Panc1 (cell line): ENCODE measurements around the gene ARMC3. TPM values are rescaled to one million over a fixed set of nuclear protein-coding genes. Genes with fewer than 3 reads are reported as not detected.

Source experiments
- ATAC-seq: fragments of 200-7000 bp; cut with Tn5 transposase; 2 replicates; pipeline ENCODE4 v1.9.1; 2020; ENCODE audit warnings: mild to moderate bottlenecking, moderate library complexity
- BruUV-seq: library from RNA; stranded (reverse); fragments of 400-500 nt; replicated peaks from 2 replicates; lab custom pipeline; 2021; lab: Mats Ljungman, UMichigan
- CTCF ChIA-PET: fragments of 300-600 bp; sonication (Branson Sonifier 250); formaldehyde crosslinking; loops from one replicate; lab custom pipeline; 2022; ENCODE audit warnings: antibody characterized with exemption; lab: Charles Lee
- POLR2A ChIA-PET: fragments of 300-600 bp; sonication (Branson Sonifier 250); formaldehyde crosslinking; loops from one replicate; lab custom pipeline; 2022; ENCODE audit warnings: antibody characterized with exemption; lab: Charles Lee
- DNase-seq: peaks from one replicate; pipeline ENCODE4 v3.0.0-alpha.2; 2010; ENCODE audit warnings: low read depth, low spot score
- H3K27ac ChIP-seq: 2 replicates; pipeline ENCODE4 v1.5.1; 2011; ENCODE audit warnings: mild to moderate bottlenecking, low read length, inconsistent platforms
- H3K27me3 ChIP-seq: fragments of 200-500 bp; sonication (Bioruptor generic); 2 replicates; pipeline ENCODE4 v1.6.0; 2014; ENCODE audit warnings: low read length, inconsistent platforms; ENCODE audit not compliant: control insufficient read depth, insufficient read depth
- H3K36me3 ChIP-seq: fragments of 200-500 bp; sonication (Bioruptor generic); 2 replicates; pipeline ENCODE4 v1.5.1; 2014; ENCODE audit warnings: inconsistent platforms, mild to moderate bottlenecking, low read length, moderate library complexity; ENCODE audit not compliant: control insufficient read depth, insufficient read depth
- H3K4me1 ChIP-seq: 2 replicates; pipeline ENCODE4 v1.5.1; 2011; ENCODE audit warnings: inconsistent platforms, mild to moderate bottlenecking, low read length, moderate library complexity; ENCODE audit not compliant: control insufficient read depth, insufficient read depth
- H3K4me3 ChIP-seq, 2 experiments: 2 replicates each; pipeline ENCODE4 v1.5.1; 2011 to 2012; ENCODE audit warnings: low read depth in 2 of 2, low read length in 2 of 2, mild to moderate bottlenecking in 2 of 2, inconsistent platforms in 1 of 2, moderate library complexity in 1 of 2
- H3K9me3 ChIP-seq: fragments of 200-500 bp; sonication (Bioruptor generic); 2 replicates; pipeline ENCODE4 v1.5.1; 2014; ENCODE audit warnings: low read depth, mild to moderate bottlenecking, inconsistent platforms, low read length, moderate library complexity; ENCODE audit not compliant: control insufficient read depth, insufficient read depth
- POLR2AphosphoS5 ChIP-seq: IDR thresholded peaks from 2 replicates; pipeline ENCODE4 v1.6.1; 2012; ENCODE audit warnings: mild to moderate bottlenecking, low read depth, low read length, moderate library complexity
- SIN3A ChIP-seq: IDR thresholded peaks from 2 replicates; pipeline ENCODE4 v1.6.1; 2012; ENCODE audit warnings: low read depth, mild to moderate bottlenecking, low read length, moderate library complexity, borderline replicate concordance; ENCODE audit not compliant: insufficient read depth
- TCF7L2 ChIP-seq: IDR thresholded peaks from 2 replicates; pipeline ENCODE4 v1.6.1; 2011; ENCODE audit warnings: mild to moderate bottlenecking, low read depth, low read length, inconsistent platforms
- in situ Hi-C: cut with HindIII; loops from 2 replicates; pipeline ENCODE4 v1.10.0; 2016; ENCODE audit warnings: low sequenced_read_pairs, low pct_unique_long_range_greater_than_20kb
- intact Hi-C: fragments of 100-400 bp; cut with micrococcal nuclease; formaldehyde crosslinking; loops from one replicate; pipeline ENCODE4 v1.10.0; 2022; ENCODE audit not compliant: unreplicated experiment
- total RNA-seq: library from RNA; stranded (reverse); gene quantifications from one replicate; pipeline ENCODE4 v1.2.1, GENCODE V29; 2021; ENCODE audit not compliant: unreplicated experiment
- TF ChIP-seq, protein P1 (sequence below), 2 experiments: IDR thresholded peaks; 2 replicates each; pipeline ENCODE4 v1.6.1; 2011 to 2012; ENCODE audit warnings: low read depth in 2 of 2, control low read depth in 1 of 2, low read length in 1 of 2, mild to moderate bottlenecking in 1 of 2, moderate library complexity in 1 of 2; ENCODE audit not compliant: insufficient read depth in 1 of 2
- TF ChIP-seq, protein P2 (sequence below): fragments of 450-650 bp; IDR thresholded peaks from 2 replicates; pipeline ENCODE4 v1.5.1; 2017; ENCODE audit warnings: mild to moderate bottlenecking

Gene ARMC3
- total RNA-seq, 1 experiment from 2014 or later: 1.0 TPM

DNA sequence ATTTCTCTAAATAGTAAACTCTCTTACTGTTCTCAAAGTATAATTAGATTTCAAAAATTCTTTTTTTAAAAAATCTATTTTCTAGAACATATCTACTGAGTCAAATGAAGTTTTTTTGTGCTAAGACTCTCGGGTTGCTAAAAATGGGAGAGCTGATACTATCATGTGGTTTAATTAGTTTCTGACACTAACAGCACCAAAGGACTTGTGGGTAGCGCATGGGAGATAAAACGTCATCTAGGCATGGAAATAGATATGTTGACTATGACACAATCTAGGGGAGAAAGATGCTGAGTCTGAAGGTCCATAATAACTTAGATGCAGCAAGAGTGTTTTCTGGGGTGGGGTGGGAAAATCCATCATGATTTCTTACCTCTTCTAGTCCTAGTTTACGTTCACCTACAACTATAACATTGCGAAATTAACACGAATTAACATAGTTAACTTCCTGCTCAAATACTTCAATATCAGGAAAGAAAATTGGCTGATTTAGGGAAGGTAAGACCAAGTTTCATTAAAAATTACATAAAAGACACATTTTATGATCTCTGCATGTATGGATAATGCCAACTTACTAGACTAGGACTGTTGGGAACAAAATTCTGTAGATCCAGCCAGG, 14.3 kb upstream of the ARMC3 start:
- no peaks in the 10 kb centered on the region for H3K36me3 ChIP-seq
- TF ChIP-seq, protein P1, sequence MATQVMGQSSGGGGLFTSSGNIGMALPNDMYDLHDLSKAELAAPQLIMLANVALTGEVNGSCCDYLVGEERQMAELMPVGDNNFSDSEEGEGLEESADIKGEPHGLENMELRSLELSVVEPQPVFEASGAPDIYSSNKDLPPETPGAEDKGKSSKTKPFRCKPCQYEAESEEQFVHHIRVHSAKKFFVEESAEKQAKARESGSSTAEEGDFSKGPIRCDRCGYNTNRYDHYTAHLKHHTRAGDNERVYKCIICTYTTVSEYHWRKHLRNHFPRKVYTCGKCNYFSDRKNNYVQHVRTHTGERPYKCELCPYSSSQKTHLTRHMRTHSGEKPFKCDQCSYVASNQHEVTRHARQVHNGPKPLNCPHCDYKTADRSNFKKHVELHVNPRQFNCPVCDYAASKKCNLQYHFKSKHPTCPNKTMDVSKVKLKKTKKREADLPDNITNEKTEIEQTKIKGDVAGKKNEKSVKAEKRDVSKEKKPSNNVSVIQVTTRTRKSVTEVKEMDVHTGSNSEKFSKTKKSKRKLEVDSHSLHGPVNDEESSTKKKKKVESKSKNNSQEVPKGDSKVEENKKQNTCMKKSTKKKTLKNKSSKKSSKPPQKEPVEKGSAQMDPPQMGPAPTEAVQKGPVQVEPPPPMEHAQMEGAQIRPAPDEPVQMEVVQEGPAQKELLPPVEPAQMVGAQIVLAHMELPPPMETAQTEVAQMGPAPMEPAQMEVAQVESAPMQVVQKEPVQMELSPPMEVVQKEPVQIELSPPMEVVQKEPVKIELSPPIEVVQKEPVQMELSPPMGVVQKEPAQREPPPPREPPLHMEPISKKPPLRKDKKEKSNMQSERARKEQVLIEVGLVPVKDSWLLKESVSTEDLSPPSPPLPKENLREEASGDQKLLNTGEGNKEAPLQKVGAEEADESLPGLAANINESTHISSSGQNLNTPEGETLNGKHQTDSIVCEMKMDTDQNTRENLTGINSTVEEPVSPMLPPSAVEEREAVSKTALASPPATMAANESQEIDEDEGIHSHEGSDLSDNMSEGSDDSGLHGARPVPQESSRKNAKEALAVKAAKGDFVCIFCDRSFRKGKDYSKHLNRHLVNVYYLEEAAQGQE (IDR thresholded peaks at IDR 0.05; ENCODE audit: insufficient read depth in 1 of 2, low read depth in 2 of 2, low read length in 1 of 2): no peak
- TF ChIP-seq TCF7L2: no peak
- no peak for TF ChIP-seq POLR2AphosphoS5
- no peak for TF ChIP-seq SIN3A
- TF ChIP-seq, protein P2, sequence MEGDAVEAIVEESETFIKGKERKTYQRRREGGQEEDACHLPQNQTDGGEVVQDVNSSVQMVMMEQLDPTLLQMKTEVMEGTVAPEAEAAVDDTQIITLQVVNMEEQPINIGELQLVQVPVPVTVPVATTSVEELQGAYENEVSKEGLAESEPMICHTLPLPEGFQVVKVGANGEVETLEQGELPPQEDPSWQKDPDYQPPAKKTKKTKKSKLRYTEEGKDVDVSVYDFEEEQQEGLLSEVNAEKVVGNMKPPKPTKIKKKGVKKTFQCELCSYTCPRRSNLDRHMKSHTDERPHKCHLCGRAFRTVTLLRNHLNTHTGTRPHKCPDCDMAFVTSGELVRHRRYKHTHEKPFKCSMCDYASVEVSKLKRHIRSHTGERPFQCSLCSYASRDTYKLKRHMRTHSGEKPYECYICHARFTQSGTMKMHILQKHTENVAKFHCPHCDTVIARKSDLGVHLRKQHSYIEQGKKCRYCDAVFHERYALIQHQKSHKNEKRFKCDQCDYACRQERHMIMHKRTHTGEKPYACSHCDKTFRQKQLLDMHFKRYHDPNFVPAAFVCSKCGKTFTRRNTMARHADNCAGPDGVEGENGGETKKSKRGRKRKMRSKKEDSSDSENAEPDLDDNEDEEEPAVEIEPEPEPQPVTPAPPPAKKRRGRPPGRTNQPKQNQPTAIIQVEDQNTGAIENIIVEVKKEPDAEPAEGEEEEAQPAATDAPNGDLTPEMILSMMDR: no peak
- no TSS peak for BruUV-seq
- ATAC-seq (no peak), DNase-seq (no peak)
- no peaks in the 10 kb centered on the region for H3K9me3 ChIP-seq
- ChIA-PET POLR2A (no interaction called here), CTCF (no interaction called here)
- intact Hi-C loops (no loop called here), in situ Hi-C loops (no loop called here)
- no peak overlapping the region for H3K27ac ChIP-seq
- H3K4me3 ChIP-seq: no peak overlapping the region
- H3K4me1 ChIP-seq: no peaks in the 10 kb centered on the region
- H3K27me3 ChIP-seq: no peaks in the 10 kb centered on the region

DNA sequence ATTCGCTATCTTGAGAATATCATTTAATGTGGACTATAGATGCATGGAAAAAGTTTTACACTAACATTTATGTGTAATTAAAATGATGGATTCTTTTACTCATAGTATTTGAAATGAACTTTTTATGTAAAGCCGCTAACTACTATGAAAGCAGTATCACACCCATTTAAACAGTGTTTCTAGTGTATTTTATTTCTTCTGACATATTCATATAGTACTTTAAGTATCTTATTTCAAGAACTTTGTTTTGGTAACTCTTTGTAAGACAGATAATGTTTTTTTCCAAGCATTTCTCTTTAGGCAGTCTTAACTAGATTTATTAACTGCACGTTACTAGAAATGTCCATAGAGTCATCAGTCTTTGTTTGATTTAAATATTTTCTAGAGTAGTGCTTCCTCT, 12.5 kb upstream of the ARMC3 start:
- no peak for ATAC-seq
- intact Hi-C loops: no loop called here
- Histone ChIP-seq H3K27ac (no peak overlapping the region), H3K9me3 (no peaks in the 10 kb centered on the region), H3K4me1 (no peaks in the 10 kb centered on the region), H3K4me3 (no peak overlapping the region), H3K36me3 (no peaks in the 10 kb centered on the region), H3K27me3 (no peaks in the 10 kb centered on the region)
- in situ Hi-C loops: no loop called here
- CTCF ChIA-PET: no interaction called here
- no TSS peak for BruUV-seq
- POLR2A ChIA-PET: no interaction called here
- DNase-seq: no peak
- TF ChIP-seq, protein P2: no peak
- no peak for TF ChIP-seq POLR2AphosphoS5
- TF ChIP-seq, protein P1 (IDR thresholded peaks at IDR 0.05; ENCODE audit: insufficient read depth in 1 of 2, low read depth in 2 of 2, low read length in 1 of 2): no peak
- no peak for TF ChIP-seq SIN3A
- no peak for TF ChIP-seq TCF7L2
